OCI-LY7 (cell line): ENCODE data around the gene RAP1A. TPM values are rescaled to one million over a fixed set of nuclear protein-coding genes. Genes with fewer than 3 reads are reported as not detected.

ENCODE experiments used
- BruUV-seq: library from RNA; stranded (reverse); fragments of 400-500 nt; replicated peaks from 2 replicates; lab custom pipeline; 2021; lab: Mats Ljungman, UMichigan
- CTCF ChIA-PET: fragments of 300-600 bp; sonication (Branson Sonifier 250); formaldehyde crosslinking; loops from one replicate; lab custom pipeline; 2022; ENCODE audit warnings: antibody characterized with exemption; ENCODE audit not compliant: unreplicated experiment; lab: Charles Lee
- POLR2A ChIA-PET: fragments of 300-600 bp; sonication (Branson Sonifier 250); formaldehyde crosslinking; loops from one replicate; lab custom pipeline; 2022; ENCODE audit warnings: antibody characterized with exemption; lab: Charles Lee
- DNase-seq: peaks from one replicate; pipeline ENCODE4 v3.0.0-alpha.2; 2015; ENCODE audit warnings: low spot score
- H2AFZ ChIP-seq: fragments of 200-600 bp; sonication (generic), shearing (Covaris generic); 2 replicates; pipeline ENCODE4 v1.6.1; 2014; ENCODE audit warnings: mild to moderate bottlenecking, antibody characterized with exemption, low read length, moderate library complexity
- H3K27ac ChIP-seq: fragments of 200-600 bp; sonication (generic); 2 replicates; pipeline ENCODE4 v1.5.1; 2014; ENCODE audit warnings: mixed run types, low read depth, mild to moderate bottlenecking, moderate library complexity, low read length, inconsistent platforms; ENCODE audit not compliant: poor library complexity, severe bottlenecking
- H3K36me3 ChIP-seq: fragments of 200-600 bp; sonication (generic); 2 replicates; pipeline ENCODE4 v1.6.1; 2014; ENCODE audit warnings: mild to moderate bottlenecking, antibody characterized with exemption, low read length, moderate library complexity, mixed read lengths; ENCODE audit not compliant: insufficient read depth
- H3K4me1 ChIP-seq: fragments of 200-600 bp; sonication (generic); 2 replicates; pipeline ENCODE4 v1.5.1; 2014; ENCODE audit warnings: mild to moderate bottlenecking, low read length; ENCODE audit not compliant: insufficient read depth, poor library complexity, severe bottlenecking
- H3K4me2 ChIP-seq: fragments of 200-600 bp; sonication (generic); 2 replicates; pipeline ENCODE4 v1.6.1; 2014; ENCODE audit warnings: mild to moderate bottlenecking, low read length
- H3K4me3 ChIP-seq: fragments of 200-600 bp; sonication (generic); 2 replicates; pipeline ENCODE4 v1.5.1; 2014; ENCODE audit warnings: mild to moderate bottlenecking, low read depth, low read length; ENCODE audit not compliant: poor library complexity, severe bottlenecking
- H3K79me2 ChIP-seq: fragments of 200-600 bp; sonication (generic); 2 replicates; pipeline ENCODE4 v1.6.1; 2016; ENCODE audit warnings: low read depth, mild to moderate bottlenecking, low read length, moderate library complexity, mixed read lengths; ENCODE audit not compliant: insufficient read depth
- H3K9me2 ChIP-seq: fragments of 200-600 bp; sonication (generic); 2 replicates; pipeline ENCODE4 v1.6.1; 2016; ENCODE audit warnings: mild to moderate bottlenecking, low read length, mixed read lengths; ENCODE audit not compliant: insufficient read depth
- H3K9me3 ChIP-seq: fragments of 200-600 bp; sonication (generic); 2 replicates; pipeline ENCODE4 v1.6.1; 2014; ENCODE audit warnings: mild to moderate bottlenecking, mixed run types, low read length, mixed read lengths
- H4K20me1 ChIP-seq: fragments of 200-600 bp; sonication (generic); 2 replicates; pipeline ENCODE4 v1.6.1; 2014; ENCODE audit warnings: mild to moderate bottlenecking, antibody characterized with exemption, low read length, moderate library complexity, mixed read lengths; ENCODE audit not compliant: insufficient read depth
- CTCF ChIP-seq: fragments of 200-600 bp; sonication (generic); conservative IDR thresholded peaks from 2 replicates; pipeline ENCODE4 v1.5.1; 2014; ENCODE audit warnings: mild to moderate bottlenecking, antibody characterized with exemption, low read length, moderate library complexity, mixed read lengths
- EZH2phosphoT487 ChIP-seq: fragments of 200-600 bp; sonication (generic); IDR thresholded peaks from 2 replicates; pipeline ENCODE4 v1.6.1; 2018; ENCODE audit warnings: low read depth, borderline replicate concordance, mild to moderate bottlenecking, mixed run types, antibody characterized with exemption, low read length, moderate library complexity, mixed read lengths
- intact Hi-C: fragments of 100-400 bp; cut with micrococcal nuclease; formaldehyde crosslinking; loops from one replicate; pipeline ENCODE4 v1.10.0; 2022; ENCODE audit not compliant: unreplicated experiment
- total RNA-seq, 2 experiments: library from RNA; depleted of rRNA in 1 of 2; stranded (reverse); fragments of >200 nt in 1 of 2; shearing (Covaris generic) in 1 of 2; gene quantifications; 2 replicates each; pipeline ENCODE4 v1.2.3, GENCODE V29; 2014 to 2022

Gene RAP1A
- total RNA-seq, 2 experiments from 2014 or later, result 10.4 to 86.3 TPM

- no TSS peak for BruUV-seq
- H3K79me2 ChIP-seq, result no peaks in the 10 kb centered on the region
- H2AFZ ChIP-seq, result no peak overlapping the region
- H3K4me1 ChIP-seq, result no peaks in the 10 kb centered on the region
- no peak for DNase-seq
- ChIA-PET POLR2A (interaction anchor here (1.4 to 2.8 kb wide), 2 partner anchors 10 to 21 kb away, joined by 6 to 10 read pairs; partner anchors contain the start of gene INKA2), CTCF (no interaction called here)
- H3K27ac ChIP-seq, result no peak overlapping the region
- no peaks in the 10 kb centered on the region for H3K9me2 ChIP-seq
- no peaks in the 10 kb centered on the region for H4K20me1 ChIP-seq
- H3K36me3 ChIP-seq, result no peaks in the 10 kb centered on the region
- H3K4me3 ChIP-seq, result no peak overlapping the region
- TF ChIP-seq EZH2phosphoT487 (no peak), CTCF (no peak)
- intact Hi-C loops, result no loop called here
- no peak overlapping the region for H3K4me2 ChIP-seq
- no peaks in the 10 kb centered on the region for H3K9me3 ChIP-seq
Measured at GRCh38 chr1:111729271-111729921, 109.8 kb downstream of the RAP1A start.

- no peak overlapping the region for H3K4me2 ChIP-seq
- no peak overlapping the region for H2AFZ ChIP-seq
- no peak overlapping the region for H3K4me3 ChIP-seq
- POLR2A ChIA-PET, result interaction anchor here (2.8 kb wide), 1 partner anchor 9 kb away, joined by 10 read pairs; the partner anchor contains the start of gene INKA2
- no peak for TF ChIP-seq EZH2phosphoT487
- TF ChIP-seq CTCF, result no peak
- H3K9me2 ChIP-seq, result no peaks in the 10 kb centered on the region
- no TSS peak for BruUV-seq
- no peak for DNase-seq
- no peaks in the 10 kb centered on the region for H3K79me2 ChIP-seq
- CTCF ChIA-PET, result no interaction called here
- no peaks in the 10 kb centered on the region for H4K20me1 ChIP-seq
- no peaks in the 10 kb centered on the region for H3K9me3 ChIP-seq
- intact Hi-C loops, result no loop called here
- no peaks in the 10 kb centered on the region for H3K36me3 ChIP-seq
- no peaks in the 10 kb centered on the region for H3K4me1 ChIP-seq
- H3K27ac ChIP-seq, result no peak overlapping the region
Measured at GRCh38 chr1:111729946-111730681, 110.5 kb downstream of the RAP1A start.

- TF ChIP-seq CTCF, result no peak
- TF ChIP-seq EZH2phosphoT487, result no peak
- H3K9me2 ChIP-seq, result no peaks in the 10 kb centered on the region
- no peak overlapping the region for H3K27ac ChIP-seq
- ChIA-PET CTCF (no interaction called here), POLR2A (no interaction called here)
- intact Hi-C loops, result no loop called here
- H3K4me1 ChIP-seq, result no peaks in the 10 kb centered on the region
- no peak overlapping the region for H2AFZ ChIP-seq
- no peak for DNase-seq
- H3K4me2 ChIP-seq, result no peak overlapping the region
- H3K4me3 ChIP-seq, result no peak overlapping the region
- H3K79me2 ChIP-seq, result no peaks in the 10 kb centered on the region
- H4K20me1 ChIP-seq, result no peaks in the 10 kb centered on the region
- no peaks in the 10 kb centered on the region for H3K9me3 ChIP-seq
- no TSS peak for BruUV-seq
- H3K36me3 ChIP-seq, result no peaks in the 10 kb centered on the region
Measured at GRCh38 chr1:111730706-111731105, 111.1 kb downstream of the RAP1A start.
